ENCODE data around the gene ZBTB24.
"Not testable (repeated sequence)": the region's sequence is repeated elsewhere in the genome, so short reads cannot be mapped to it uniquely, and the experiment has no call there.

The ZBTB24 gene

GRCh38 chr6:109482905-109483734 is at the start of gene ZBTB24:
Gene ZBTB24 (minus strand): TSS chr6:109483219. CDS start chr6:109482026, 1,193 bp downstream.
- peak; percentile 82 for DNase-seq (ENCODE audit: low read depth)

GRCh38 chr6:109531446-109531845 is 48.4 kb upstream of the ZBTB24 start:
- no peak for DNase-seq (ENCODE audit: low read depth)

GRCh38 chr6:109527989-109528388 is 45.0 kb upstream of the ZBTB24 start:
- no peak for DNase-seq (ENCODE audit: low read depth)

- DNase-seq (ENCODE audit: low read depth) = peak; percentile 61
Measured at GRCh38 chr6:109526905-109527628, 44.0 kb upstream of the ZBTB24 start.

GRCh38 chr6:109524129-109524528 is 41.1 kb upstream of the ZBTB24 start:
- no peak for DNase-seq (ENCODE audit: low read depth)

GRCh38 chr6:109523478-109523877 is 40.5 kb upstream of the ZBTB24 start:
- peak; percentile 28 for DNase-seq (ENCODE audit: low read depth)

- DNase-seq (ENCODE audit: low read depth) = no peak
Measured at GRCh38 chr6:109521080-109521479, 38.1 kb upstream of the ZBTB24 start.

GRCh38 chr6:109519647-109520046 is 36.6 kb upstream of the ZBTB24 start:
- not testable (repeated sequence) for DNase-seq (ENCODE audit: low read depth)

- no peak for DNase-seq (ENCODE audit: low read depth)
Measured at GRCh38 chr6:109516929-109517328, 33.9 kb upstream of the ZBTB24 start.

- no peak for DNase-seq (ENCODE audit: low read depth)
Measured at GRCh38 chr6:109515781-109516409, 32.9 kb upstream of the ZBTB24 start.

- DNase-seq (ENCODE audit: low read depth) = no peak
Measured at GRCh38 chr6:109514946-109515345, 31.9 kb upstream of the ZBTB24 start.

- DNase-seq (ENCODE audit: low read depth) = peak; percentile 26
Measured at GRCh38 chr6:109513571-109514071, 30.6 kb upstream of the ZBTB24 start.

GRCh38 chr6:109512271-109512817 is 29.3 kb upstream of the ZBTB24 start:
- no peak for DNase-seq (ENCODE audit: low read depth)

- DNase-seq (ENCODE audit: low read depth) = no peak
Measured at GRCh38 chr6:109511832-109512231, 28.8 kb upstream of the ZBTB24 start.

- no peak for DNase-seq (ENCODE audit: low read depth)
Measured at GRCh38 chr6:109510358-109510757, 27.3 kb upstream of the ZBTB24 start.

GRCh38 chr6:109508166-109508860 is 25.3 kb upstream of the ZBTB24 start:
- DNase-seq (ENCODE audit: low read depth) = no peak

- DNase-seq (ENCODE audit: low read depth) = no peak
Measured at GRCh38 chr6:109507490-109508072, 24.6 kb upstream of the ZBTB24 start.

GRCh38 chr6:109506841-109507240 is 23.8 kb upstream of the ZBTB24 start:
- no peak for DNase-seq (ENCODE audit: low read depth)

- DNase-seq (ENCODE audit: low read depth) = no peak
Measured at GRCh38 chr6:109506314-109506713, 23.3 kb upstream of the ZBTB24 start.

GRCh38 chr6:109503327-109504224 is 20.6 kb upstream of the ZBTB24 start:
- DNase-seq (ENCODE audit: low read depth) = no peak
